Activated T-helper 1 cell treated with anti-CD3 and anti-CD28 coated beads, Interleukin-12 subunit alpha, Interleukin-12 subunit beta, Interleukin-2, Interleukin-4 antibody, amounts not matched to agents 30 ng/mL and 10 ng/mL and 1 ng/mL, durations not matched to agents 14 hours and 24 hours and 36 hours (primary cell): ENCODE measurements around the gene SYT14. TPM values are rescaled to one million over a fixed set of nuclear protein-coding genes. Genes with fewer than 3 reads are reported as not detected.
"Not testable (repeated sequence)": the region's sequence is repeated elsewhere in the genome, so short reads cannot be mapped to it uniquely, and the experiment has no call there.

ENCODE experiments used
- DNase-seq: peaks from one replicate; pipeline ENCODE4 v3.0.0; 2021; ENCODE audit warnings: low spot score
- H3K27ac Mint-ChIP-seq: one replicate; pipeline ENCODE4 v1.8.0; 2021; ENCODE audit warnings: mild to moderate bottlenecking, mixed read lengths
- H3K27me3 Mint-ChIP-seq: one replicate; pipeline ENCODE4 v1.8.0; 2022; ENCODE audit warnings: mild to moderate bottlenecking, moderate library complexity, mixed read lengths; ENCODE audit not compliant: insufficient read depth
- H3K36me3 Mint-ChIP-seq: one replicate; pipeline ENCODE4 v1.8.0; 2021; ENCODE audit warnings: low read depth, mixed read lengths
- H3K4me1 Mint-ChIP-seq: one replicate; pipeline ENCODE4 v1.8.0; 2021; ENCODE audit warnings: low read depth, mixed read lengths
- H3K4me3 Mint-ChIP-seq: one replicate; pipeline ENCODE4 v1.8.0; 2021; ENCODE audit warnings: mild to moderate bottlenecking, moderate library complexity, mixed read lengths
- H3K9me3 Mint-ChIP-seq: one replicate; pipeline ENCODE4 v1.8.0; 2021; ENCODE audit warnings: mixed read lengths
- intact Hi-C: fragments of 100-400 bp; cut with micrococcal nuclease; formaldehyde crosslinking; loops from one replicate; pipeline ENCODE4 v1.15.1; 2024
- total RNA-seq: library from RNA; stranded (reverse); gene quantifications from 2 replicates; pipeline ENCODE4 v1.2.3, GENCODE V29; 2022

The SYT14 gene
- total RNA-seq, 1 donor from 2014 or later: not detected

DNA sequence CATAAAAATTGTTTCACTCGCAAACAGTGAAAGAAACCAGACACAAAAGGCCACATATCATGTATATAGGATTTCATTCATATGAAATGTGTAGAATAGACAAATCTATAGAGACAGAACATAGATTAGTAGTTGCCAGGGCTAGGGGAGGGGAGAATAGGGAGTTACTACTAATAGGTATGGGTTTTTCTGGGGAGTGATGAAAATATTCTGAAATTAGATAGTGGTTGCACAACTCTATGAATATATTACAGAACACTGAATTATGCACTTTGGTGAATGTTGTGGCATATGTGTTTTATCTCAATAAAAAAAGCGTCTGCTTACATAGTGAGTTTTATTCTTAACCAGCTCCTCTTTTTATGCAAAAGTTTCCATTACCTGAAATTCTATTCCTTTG is 21.6 kb downstream of the SYT14 start:
- H3K36me3 Mint-ChIP-seq: no peaks in the 10 kb centered on the region
- intact Hi-C loops: no loop called here
- DNase-seq: no peak

GRCh38 chr1:209960926-209961325 is 22.9 kb downstream of the SYT14 start:
- no peaks in the 10 kb centered on the region for H3K9me3 Mint-ChIP-seq
- H3K27me3 Mint-ChIP-seq: peaks cover 15% of the 10 kb centered on the region
- H3K4me3 Mint-ChIP-seq: no peak overlapping the region
- intact Hi-C loops: no loop called here
- no peak for DNase-seq
- H3K36me3 Mint-ChIP-seq: no peaks in the 10 kb centered on the region
- no peak overlapping the region for H3K27ac Mint-ChIP-seq
- no peaks in the 10 kb centered on the region for H3K4me1 Mint-ChIP-seq

More for the DNA sequence above, 21.6 kb downstream of the SYT14 start:
- H3K4me3 Mint-ChIP-seq: no peak overlapping the region
- H3K4me1 Mint-ChIP-seq: no peaks in the 10 kb centered on the region
- H3K9me3 Mint-ChIP-seq: no peaks in the 10 kb centered on the region
- no peak overlapping the region for H3K27ac Mint-ChIP-seq
- peaks cover 15% of the 10 kb centered on the region for H3K27me3 Mint-ChIP-seq

GRCh38 chr1:209962388-209962787 is 24.4 kb downstream of the SYT14 start:
- H3K4me1 Mint-ChIP-seq: no peaks in the 10 kb centered on the region
- intact Hi-C loops: no loop called here
- no peaks in the 10 kb centered on the region for H3K36me3 Mint-ChIP-seq
- no peak overlapping the region for H3K4me3 Mint-ChIP-seq
- no peaks in the 10 kb centered on the region for H3K9me3 Mint-ChIP-seq
- H3K27me3 Mint-ChIP-seq: peaks cover 15% of the 10 kb centered on the region
- DNase-seq: no peak
- H3K27ac Mint-ChIP-seq: no peak overlapping the region

DNA sequence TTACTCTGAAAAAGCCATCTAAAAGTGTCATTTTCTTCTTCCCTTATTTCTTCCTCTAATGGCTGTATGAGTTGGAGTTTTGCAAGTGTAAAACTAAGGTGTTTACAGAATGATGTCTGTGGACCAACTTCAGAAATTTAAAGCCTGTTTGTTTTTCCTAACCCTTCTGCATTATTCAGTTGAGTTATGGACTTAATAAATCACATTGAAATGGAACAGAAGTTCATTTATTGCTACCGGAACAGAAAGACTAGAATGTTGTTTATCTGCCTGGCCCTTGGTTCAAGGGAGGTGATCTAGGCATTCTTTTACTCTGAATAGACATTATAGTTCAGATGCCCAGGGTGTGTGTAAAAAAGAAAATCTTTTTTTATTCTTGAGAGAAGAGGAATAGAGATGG is 24.8 kb downstream of the SYT14 start:
- no peak for DNase-seq
- intact Hi-C loops: no loop called here
- Mint-ChIP-seq H3K27me3 (peaks cover 17% of the 10 kb centered on the region), H3K9me3 (no peaks in the 10 kb centered on the region), H3K4me3 (no peak overlapping the region), H3K27ac (no peak overlapping the region), H3K36me3 (no peaks in the 10 kb centered on the region), H3K4me1 (no peaks in the 10 kb centered on the region)

- intact Hi-C loops: no loop called here
- Mint-ChIP-seq H3K27ac (no peak overlapping the region), H3K4me1 (no peaks in the 10 kb centered on the region), H3K27me3 (peaks cover 6% of the 10 kb centered on the region), H3K4me3 (no peak overlapping the region), H3K36me3 (no peaks in the 10 kb centered on the region), H3K9me3 (peaks cover under 1% of the 10 kb centered on the region)
- DNase-seq: no peak
These were observed 28.0 kb downstream of the SYT14 start for GRCh38 chr1:209965996-209966395.

DNA sequence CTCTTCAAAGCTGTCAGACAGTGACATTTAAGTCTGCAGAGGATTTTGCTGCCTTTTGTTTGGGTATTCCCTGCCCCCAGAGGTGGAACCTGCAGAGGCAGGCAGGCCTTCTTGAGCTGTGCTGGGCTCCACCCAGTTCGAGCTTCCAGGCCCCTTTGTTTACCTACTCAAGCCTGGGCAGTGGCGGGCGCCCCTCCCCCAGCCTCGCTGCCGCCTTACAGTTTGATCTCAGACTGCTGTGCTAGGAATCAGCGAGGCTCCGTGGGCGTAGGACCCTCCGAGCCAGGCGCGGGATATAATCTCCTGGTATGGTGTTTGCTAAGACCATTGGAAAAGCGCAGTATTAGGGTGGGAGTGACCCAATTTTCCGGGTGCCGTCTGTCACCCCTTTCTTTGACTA is 40.7 kb downstream of the SYT14 start:
- H3K4me1 Mint-ChIP-seq, DNase-seq, H3K27ac Mint-ChIP-seq, H3K4me3 Mint-ChIP-seq, intact Hi-C loops, H3K36me3 Mint-ChIP-seq, H3K9me3 Mint-ChIP-seq, H3K27me3 Mint-ChIP-seq: not testable (repeated sequence)

- Mint-ChIP-seq H3K4me1 (no peaks in the 10 kb centered on the region), H3K9me3 (no peaks in the 10 kb centered on the region), H3K36me3 (no peaks in the 10 kb centered on the region), H3K27me3 (peaks cover 1% of the 10 kb centered on the region), H3K4me3 (no peak overlapping the region), H3K27ac (no peak overlapping the region)
- no peak for DNase-seq
- intact Hi-C loops: no loop called here
These were observed 45.9 kb downstream of the SYT14 start for GRCh38 chr1:209983953-209984352.

DNA sequence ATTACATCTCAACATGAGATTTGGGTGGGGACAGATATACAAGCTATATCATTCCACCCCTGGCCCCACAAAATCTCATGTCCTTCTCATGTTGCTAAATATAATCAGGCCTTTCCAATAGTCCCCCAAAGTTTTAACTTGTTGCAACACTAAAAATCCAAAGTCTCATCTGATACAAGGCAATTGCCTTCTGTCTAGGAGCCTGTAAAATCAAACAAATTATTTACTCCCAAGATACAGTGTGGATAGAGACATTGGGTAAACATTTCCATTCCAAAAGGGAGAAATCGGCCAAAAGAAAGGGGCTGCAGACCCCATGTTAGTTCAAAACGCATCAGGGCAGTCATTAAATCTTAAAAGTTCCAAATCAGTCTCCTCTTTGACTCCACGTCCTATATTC is 47.0 kb downstream of the SYT14 start:
- Mint-ChIP-seq H3K36me3 (no peaks in the 10 kb centered on the region), H3K4me1 (no peaks in the 10 kb centered on the region)
- intact Hi-C loops: no loop called here

DNA sequence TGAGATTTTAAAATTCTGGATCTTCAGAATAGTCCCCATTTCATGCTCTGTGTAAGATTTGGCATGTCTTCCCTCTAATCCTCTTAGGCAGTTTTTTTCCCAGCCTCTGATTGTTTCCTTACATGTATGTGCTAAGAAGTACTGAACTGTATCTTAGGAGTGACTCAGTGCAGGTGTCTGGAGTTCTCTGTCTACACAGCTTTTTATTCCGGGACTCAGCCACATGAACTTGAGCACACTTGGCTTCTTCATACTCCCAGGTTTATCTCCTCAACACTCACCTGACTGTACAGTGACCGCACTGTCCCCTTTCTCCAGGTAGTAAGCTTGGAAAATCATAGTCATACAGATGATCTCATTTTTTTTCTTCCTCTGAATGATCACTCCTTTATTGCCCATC is 50.7 kb downstream of the SYT14 start:
- Mint-ChIP-seq H3K4me1 (no peaks in the 10 kb centered on the region), H3K27ac (no peak overlapping the region), H3K9me3 (no peaks in the 10 kb centered on the region), H3K4me3 (no peak overlapping the region), H3K36me3 (no peaks in the 10 kb centered on the region), H3K27me3 (peaks cover 3% of the 10 kb centered on the region)
- no peak for DNase-seq
- intact Hi-C loops: loop anchor here (1.0 kb wide), 1 partner anchor 128 kb away; no protein-coding TSS in a partner anchor

More for the DNA sequence above, 47.0 kb downstream of the SYT14 start:
- DNase-seq: no peak
- Mint-ChIP-seq H3K27ac (no peak overlapping the region), H3K9me3 (no peaks in the 10 kb centered on the region), H3K4me3 (no peak overlapping the region), H3K27me3 (peaks cover 3% of the 10 kb centered on the region)

DNA sequence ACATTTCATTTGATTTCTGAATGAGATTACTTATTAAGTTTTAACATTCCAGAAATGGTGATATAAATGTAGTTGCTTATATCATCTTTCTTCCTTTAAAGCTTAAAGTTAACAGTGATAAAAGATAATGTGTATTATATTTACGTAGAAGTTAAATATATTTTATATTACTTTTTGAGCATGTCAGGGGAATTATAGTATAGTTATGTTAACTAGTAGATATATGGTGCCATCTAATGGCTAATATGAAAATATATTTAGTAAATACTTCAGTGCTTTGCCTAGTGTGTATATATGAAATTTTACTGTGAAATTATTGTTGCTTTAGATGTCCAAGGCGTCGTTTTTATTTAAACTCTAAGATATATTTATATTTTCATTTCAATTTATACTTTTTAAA is 51.5 kb downstream of the SYT14 start:
- H3K4me3 Mint-ChIP-seq: no peak overlapping the region
- no peak overlapping the region for H3K27ac Mint-ChIP-seq
- intact Hi-C loops: loop anchor here (1.0 kb wide), 1 partner anchor 129 kb away; no protein-coding TSS in a partner anchor
- H3K4me1 Mint-ChIP-seq: no peaks in the 10 kb centered on the region
- DNase-seq: no peak
- H3K9me3 Mint-ChIP-seq: no peaks in the 10 kb centered on the region
- H3K36me3 Mint-ChIP-seq: no peaks in the 10 kb centered on the region
- H3K27me3 Mint-ChIP-seq: peaks cover 3% of the 10 kb centered on the region

- no peaks in the 10 kb centered on the region for H3K36me3 Mint-ChIP-seq
- intact Hi-C loops: loop anchor here (5.0 kb wide), 1 partner anchor 426 kb away; no protein-coding TSS in a partner anchor
- no peak for DNase-seq
- no peaks in the 10 kb centered on the region for H3K4me1 Mint-ChIP-seq
- H3K9me3 Mint-ChIP-seq: no peaks in the 10 kb centered on the region
- no peak overlapping the region for H3K4me3 Mint-ChIP-seq
- peaks cover 5% of the 10 kb centered on the region for H3K27me3 Mint-ChIP-seq
- no peak overlapping the region for H3K27ac Mint-ChIP-seq
These were observed 55.2 kb downstream of the SYT14 start for GRCh38 chr1:209993061-209993830.

- Mint-ChIP-seq H3K4me3 (no peak overlapping the region), H3K4me1 (no peaks in the 10 kb centered on the region), H3K36me3 (no peaks in the 10 kb centered on the region), H3K9me3 (no peaks in the 10 kb centered on the region), H3K27ac (no peak overlapping the region), H3K27me3 (peaks cover 2% of the 10 kb centered on the region)
- intact Hi-C loops: no loop called here
- no peak for DNase-seq
These were observed 58.3 kb downstream of the SYT14 start for GRCh38 chr1:209996348-209996747.

GRCh38 chr1:209999005-209999404 is 61.0 kb downstream of the SYT14 start:
- no peaks in the 10 kb centered on the region for H3K9me3 Mint-ChIP-seq
- DNase-seq: no peak
- H3K27me3 Mint-ChIP-seq: peaks cover 2% of the 10 kb centered on the region
- H3K36me3 Mint-ChIP-seq: no peaks in the 10 kb centered on the region
- intact Hi-C loops: no loop called here
- H3K4me3 Mint-ChIP-seq: no peak overlapping the region
- no peak overlapping the region for H3K27ac Mint-ChIP-seq
- no peaks in the 10 kb centered on the region for H3K4me1 Mint-ChIP-seq

DNA sequence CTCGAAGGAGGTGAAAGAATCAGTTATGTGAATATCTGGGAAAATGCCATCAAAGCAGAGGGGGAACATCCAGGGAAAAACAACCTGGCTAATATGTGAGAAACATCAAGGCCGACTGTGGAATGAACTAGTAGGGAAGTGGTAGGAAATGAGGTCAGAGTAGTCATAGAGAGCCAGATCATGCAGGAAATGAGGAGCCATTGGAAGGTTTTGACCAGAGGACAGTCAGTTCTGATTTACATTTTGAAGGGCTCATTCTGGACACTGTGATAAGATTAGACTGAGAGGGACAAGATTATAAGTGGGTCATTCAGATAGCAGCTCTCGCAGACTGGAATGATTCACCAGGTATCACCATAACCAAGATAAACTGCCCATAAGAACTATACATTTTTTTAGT is 63.7 kb downstream of the SYT14 start:
- Mint-ChIP-seq H3K4me3 (no peak overlapping the region), H3K27ac (no peak overlapping the region), H3K9me3 (no peaks in the 10 kb centered on the region), H3K27me3 (peaks cover 8% of the 10 kb centered on the region), H3K4me1 (no peaks in the 10 kb centered on the region), H3K36me3 (no peaks in the 10 kb centered on the region)
- intact Hi-C loops: no loop called here
- no peak for DNase-seq
